Ovary (tissue), 3 donors: ENCODE measurements around the gene DUSP9.

Experiments
- EP300 ChIP-seq: sonication (generic); formaldehyde crosslinking; IDR thresholded peaks from one replicate; pipeline ENCODE4 v1.6.1; 2017; ENCODE audit warnings: antibody characterized with exemption
- POLR2A ChIP-seq: fragments of 450-650 bp; IDR thresholded peaks from one replicate; pipeline ENCODE4 v1.6.1; 2017; ENCODE audit warnings: antibody characterized with exemption, mild to moderate bottlenecking, moderate library complexity
- TF ChIP-seq, protein P1 (sequence below), 3 donors: fragments of 450-650 bp in 2 of 3; fragments of 200-600 bp in 1 of 3; IDR thresholded peaks; one replicate each; pipeline versions ENCODE4 v1.5.1 to v1.8.0; 2016 to 2022; ENCODE audit warnings: antibody characterized with exemption in 3 of 3, mild to moderate bottlenecking in 1 of 3
- donor health status: DM: no; HTN: no; CAD: no.

DNA sequence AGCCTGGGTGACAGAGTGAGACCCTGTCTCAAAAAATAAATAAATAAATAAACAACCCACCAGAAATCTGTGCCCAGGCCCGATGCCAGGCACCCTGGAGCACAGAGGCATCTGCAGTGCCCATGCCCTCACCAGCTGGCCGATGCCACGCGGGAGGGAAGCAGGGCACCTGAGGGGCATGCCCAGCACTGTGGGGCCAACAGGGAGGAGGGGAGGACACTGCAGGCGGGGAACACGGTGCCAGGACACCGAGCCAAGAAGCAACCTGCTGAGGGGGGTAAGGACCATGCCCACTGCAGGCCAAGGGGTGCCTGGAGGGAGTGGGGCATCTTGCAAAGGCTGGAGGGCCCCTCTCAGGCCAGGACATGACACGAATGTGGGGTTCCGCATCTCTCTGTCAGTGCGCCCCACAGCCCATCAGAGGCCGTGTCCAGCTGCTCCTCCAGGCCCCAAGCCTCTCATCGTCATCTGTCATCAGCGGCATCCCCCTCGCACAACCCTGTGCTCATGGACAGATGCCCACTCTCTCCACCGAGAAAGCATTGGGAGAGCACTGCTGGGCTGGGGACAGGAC is 13.3 kb upstream of the DUSP9 start:
- TF ChIP-seq, protein P1, sequence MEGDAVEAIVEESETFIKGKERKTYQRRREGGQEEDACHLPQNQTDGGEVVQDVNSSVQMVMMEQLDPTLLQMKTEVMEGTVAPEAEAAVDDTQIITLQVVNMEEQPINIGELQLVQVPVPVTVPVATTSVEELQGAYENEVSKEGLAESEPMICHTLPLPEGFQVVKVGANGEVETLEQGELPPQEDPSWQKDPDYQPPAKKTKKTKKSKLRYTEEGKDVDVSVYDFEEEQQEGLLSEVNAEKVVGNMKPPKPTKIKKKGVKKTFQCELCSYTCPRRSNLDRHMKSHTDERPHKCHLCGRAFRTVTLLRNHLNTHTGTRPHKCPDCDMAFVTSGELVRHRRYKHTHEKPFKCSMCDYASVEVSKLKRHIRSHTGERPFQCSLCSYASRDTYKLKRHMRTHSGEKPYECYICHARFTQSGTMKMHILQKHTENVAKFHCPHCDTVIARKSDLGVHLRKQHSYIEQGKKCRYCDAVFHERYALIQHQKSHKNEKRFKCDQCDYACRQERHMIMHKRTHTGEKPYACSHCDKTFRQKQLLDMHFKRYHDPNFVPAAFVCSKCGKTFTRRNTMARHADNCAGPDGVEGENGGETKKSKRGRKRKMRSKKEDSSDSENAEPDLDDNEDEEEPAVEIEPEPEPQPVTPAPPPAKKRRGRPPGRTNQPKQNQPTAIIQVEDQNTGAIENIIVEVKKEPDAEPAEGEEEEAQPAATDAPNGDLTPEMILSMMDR (IDR thresholded peaks at IDR 0.05) = no peak
- TF ChIP-seq POLR2A = no peak
- no peak for TF ChIP-seq EP300
